ENCODE data around the gene RNU5D-1. TPM values are rescaled to one million over a fixed set of nuclear protein-coding genes. Genes with fewer than 3 reads are reported as not detected.
A peak's percentile ranks its signal among the peaks of the same experiment; 100 is the strongest.

RNU5D-1 gene
- total and polyA plus RNA-seq, 10 of the 15 experiments (the other 5 are each of a cell fraction or from before 2014, with no cell fraction given), result not detected

GRCh38 chr1:44698138-44698537 lies 32.8 kb downstream of the RNU5D-1 start (continued):
- TF ChIP-seq TCF3 (IDR thresholded peaks at IDR 0.05; ENCODE audit: borderline replicate concordance, insufficient read depth, low read depth, low read length), result no peak
- TF ChIP-seq E2F4 (IDR thresholded peaks at IDR 0.05; ENCODE audit: low read depth, low read length), result no peak
- TF ChIP-seq SIN3A (IDR thresholded peaks at IDR 0.05; ENCODE audit: low read depth, low read length), result no peak
- TF ChIP-seq RFX5 (IDR thresholded peaks at IDR 0.05; ENCODE audit: low read depth, low read length), result no peak
- peak; percentile 61; the same call in 1 of the 2 replicates for TF ChIP-seq RUNX3 (IDR thresholded peaks at IDR 0.05; ENCODE audit: low read length)
- TF ChIP-seq EED (IDR thresholded peaks at IDR 0.05; ENCODE audit: low read depth), result peak; percentile 75
- TF ChIP-seq FOXM1 (IDR thresholded peaks at IDR 0.05; ENCODE audit: low read depth, low read length), result peak; percentile 29; the same call in 1 of the 2 replicates
- no peak for TF ChIP-seq SMAD1 (IDR thresholded peaks at IDR 0.05; ENCODE audit: low read depth, partially characterized antibody)
- no peak for TF ChIP-seq ZNF207 (IDR thresholded peaks at IDR 0.05; ENCODE audit: borderline replicate concordance)
- no peak for TF ChIP-seq CREB1 (IDR thresholded peaks at IDR 0.05; ENCODE audit: low read depth)
- peak; percentile 25; the same call in 1 of the 2 replicates for TF ChIP-seq CREM (IDR thresholded peaks at IDR 0.05; ENCODE audit: low read depth)

- RAD21 ChIA-PET (ENCODE audit: unreplicated experiment), result interaction anchor here (0.8 to 2.1 kb wide), 11 partner anchors 12 to 87 kb away, joined by 3 to 9 read pairs (median 3); partner anchors contain the start of genes ARMH1 and TMEM53
- H3K27ac ChIP-seq (ENCODE audit: control insufficient read depth, insufficient read depth), result peak overlapping the region; percentile 45
- H3K4me2 ChIP-seq (ENCODE audit: control insufficient read depth, insufficient read depth), result peak overlapping the region; percentile 21; the same call in 1 of the 2 replicates
- TF ChIP-seq ZSCAN29 (IDR thresholded peaks at IDR 0.05) (no peak), CTCF (IDR thresholded peaks at IDR 0.05 in 2 of 3, conservative IDR thresholded peaks at IDR 0.05 in 1 of 3; ENCODE audit: control insufficient read depth in 2 of 3, extremely low read depth in 1 of 3, insufficient read depth in 1 of 3, low read depth in 3 of 3, low read length in 3 of 3) (no peak), NFXL1 (IDR thresholded peaks at IDR 0.05; ENCODE audit: borderline replicate concordance) (no peak), SPI1 (IDR thresholded peaks at IDR 0.05; ENCODE audit: borderline replicate concordance, insufficient read depth, low read depth, low read length) (peak; percentile 69), TARDBP (IDR thresholded peaks at IDR 0.05; ENCODE audit: borderline replicate concordance) (no peak), IKZF2 (IDR thresholded peaks at IDR 0.05) (no peak; a peak in 1 of 4 replicates), CREM (IDR thresholded peaks at IDR 0.05; ENCODE audit: low read depth) (peak; percentile 14; the same call in 1 of the 2 replicates), FOXM1 (IDR thresholded peaks at IDR 0.05; ENCODE audit: low read depth, low read length) (no peak), HDAC2 (IDR thresholded peaks at IDR 0.05) (no peak), CBX3 (IDR thresholded peaks at IDR 0.05; ENCODE audit: borderline replicate concordance, low read depth) (no peak), NR2F1 (conservative IDR thresholded peaks at IDR 0.05) (no peak), GABPA (IDR thresholded peaks at IDR 0.05; ENCODE audit: low read depth) (0 out of 2 replicates have a peak, but pooled peaks have one; percentile 7), PAX5 (IDR thresholded peaks at IDR 0.05; ENCODE audit: borderline replicate concordance, low read depth, low read length) (no peak)
Measured at GRCh38 chr1:44696789-44697345, 34.1 kb downstream of the RNU5D-1 start.

More at GRCh38 chr1:44696789-44697345, 34.1 kb downstream of the RNU5D-1 start:
- Histone ChIP-seq H3K4me3 (no peak overlapping the region), H3K27me3 (replicated peaks in 1 of 2; ENCODE audit: control insufficient read depth in 2 of 2, insufficient read depth in 2 of 2, low read length in 1 of 2) (no peaks in the 10 kb centered on the region), H3K9me3 (replicated peaks; ENCODE audit: control insufficient read depth, insufficient read depth, low read length) (no peaks in the 10 kb centered on the region), H3K4me1 (ENCODE audit: control insufficient read depth, insufficient read depth, low read length) (peaks cover 51% of the 10 kb centered on the region), H3K79me2 (ENCODE audit: control insufficient read depth, insufficient read depth, low read length) (no peaks in the 10 kb centered on the region), H4K20me1 (ENCODE audit: control insufficient read depth, insufficient read depth) (no peaks in the 10 kb centered on the region), H2AFZ (ENCODE audit: control insufficient read depth, low read depth, low read length) (peak overlapping the region; percentile 31), H3K9ac (ENCODE audit: control insufficient read depth, insufficient read depth, low read length) (no peak overlapping the region; the same call in 1 of the 2 replicates), H3K36me3 (ENCODE audit: control insufficient read depth in 2 of 2, insufficient read depth in 2 of 2, low read length in 1 of 2) (no peaks in the 10 kb centered on the region)
- ATAC-seq (peak; percentile 74), DNase-seq (ENCODE audit: low read depth, low spot score) (no peak), FAIRE-seq (no peak)
- POLR2A ChIA-PET, result interaction anchor here (0.8 to 3.5 kb wide), 8 partner anchors 10 to 112 kb away, joined by 3 to 12 read pairs (median 4); partner anchors contain the start of genes ARMH1, BTBD19 and TMEM53
- WGBS (ENCODE audit: insufficient coverage, insufficient replicate concordance, low lambda C conversion rate, missing lambda C conversion rate), result 10% methylated on average over 7 of the region's 7 CpGs
- no TSS peak for BruUV-seq (replicated peaks)
- SMC1A ChIA-PET (ENCODE audit: uncharacterized antibody, unreplicated experiment), result interaction anchor here (0.7 to 8.8 kb wide), 10 partner anchors 9 to 34 kb away, joined by 3 to 76 read pairs (median 6); partner anchors contain the start of genes ARMH1, RNU5D-1 and TMEM53
- CTCF ChIA-PET, result interaction anchor here (0.6 to 5.3 kb wide), 21 partner anchors 10 to 752 kb away, joined by 3 to 30 read pairs (median 4); partner anchors contain the start of gene RNU5D-1
- in situ Hi-C loops (cut with MboI) (no loop called here), intact Hi-C loops (cut with micrococcal nuclease; ENCODE audit: unreplicated experiment) (no loop called here)
